ENCODE results near the gene CNTNAP4.
A peak's percentile ranks its signal among the peaks of the same experiment; 100 is the strongest.

Gene CNTNAP4

GRCh38 chr16:76500006-76500405 lies 222.8 kb downstream of the CNTNAP4 start:
- DNase-seq = no peak

- no peak for DNase-seq
Measured at GRCh38 chr16:76502063-76502462, 224.9 kb downstream of the CNTNAP4 start.

DNA sequence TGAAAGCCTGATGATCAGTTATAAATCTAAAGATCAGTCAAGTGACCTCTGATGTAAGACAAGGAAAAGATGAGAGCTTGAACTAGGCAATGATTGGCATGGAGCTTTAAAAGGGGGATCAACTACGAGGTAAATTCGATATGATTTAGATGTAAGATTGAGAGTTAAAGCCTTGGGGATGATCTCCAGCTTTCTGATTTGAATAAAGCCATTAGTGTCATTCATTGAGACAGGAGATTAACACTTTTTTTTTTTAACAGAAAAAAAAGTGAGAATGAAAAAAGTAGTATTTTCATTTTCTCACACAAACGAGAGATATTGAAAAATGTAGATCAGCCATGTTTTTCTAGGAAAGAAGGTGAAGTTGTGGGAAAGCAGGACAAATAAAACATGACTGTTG lies 225.4 kb downstream of the CNTNAP4 start:
- DNase-seq = no peak

DNA sequence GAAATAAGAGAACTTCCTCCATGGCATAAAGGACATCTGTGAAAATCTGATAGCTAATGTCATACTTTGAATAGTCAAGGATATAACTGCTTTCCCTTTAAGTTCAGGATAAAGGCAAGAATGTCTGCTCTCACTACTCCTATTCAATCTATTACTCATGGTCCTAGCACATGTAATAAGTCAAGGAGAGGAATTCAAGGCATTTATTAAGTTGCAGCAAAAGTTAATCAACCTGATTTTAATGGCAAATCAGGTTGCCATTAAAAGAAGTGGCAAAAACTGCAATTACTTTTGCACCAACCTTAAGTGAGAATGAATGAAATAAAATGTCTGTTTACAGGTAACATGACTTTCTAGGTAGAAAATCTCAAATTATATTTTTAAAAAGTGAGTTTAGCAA lies 225.9 kb downstream of the CNTNAP4 start:
- no peak for DNase-seq

- no peak for DNase-seq
Measured at GRCh38 chr16:76511203-76511602, 234.0 kb downstream of the CNTNAP4 start.

DNA sequence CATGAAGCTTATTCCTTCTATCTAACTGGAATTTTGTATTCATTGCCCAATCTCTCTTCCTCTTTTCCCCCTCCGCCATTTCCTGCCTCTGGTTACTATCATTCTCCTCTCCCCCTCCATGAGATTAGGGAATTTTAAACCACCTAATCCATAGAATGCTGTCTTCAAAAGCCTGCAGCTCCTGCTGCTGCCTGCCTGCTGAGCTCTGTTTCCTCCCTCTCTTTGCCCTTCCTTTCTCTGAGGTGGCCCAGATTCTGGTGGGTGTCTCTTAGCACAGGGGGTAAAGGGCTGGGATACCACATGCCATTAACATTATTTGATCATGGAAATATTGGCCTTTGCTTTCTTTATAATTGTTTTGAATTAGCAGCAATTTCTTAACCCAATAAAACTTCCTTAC lies 241.6 kb downstream of the CNTNAP4 start:
- no peak for DNase-seq

GRCh38 chr16:76524356-76524755 lies 247.2 kb downstream of the CNTNAP4 start:
- DNase-seq = no peak

DNA sequence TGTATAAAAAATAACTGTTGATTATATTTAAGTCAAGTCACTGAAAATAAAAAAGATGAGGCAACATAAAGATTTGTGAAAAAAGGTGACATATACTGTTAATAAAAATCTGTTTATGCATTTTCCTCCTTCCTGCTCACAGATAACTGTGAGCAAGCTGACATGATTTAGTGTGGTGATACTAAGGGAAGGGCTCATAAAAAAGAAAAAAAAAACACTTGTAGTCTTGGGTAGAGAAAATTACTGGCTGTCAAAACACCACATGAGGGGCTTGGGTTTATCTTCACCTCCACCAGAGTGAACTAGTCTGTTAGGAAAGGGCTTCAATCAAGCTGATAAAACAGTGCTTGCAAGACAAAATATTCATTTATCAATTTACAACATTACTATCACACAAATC lies 247.6 kb downstream of the CNTNAP4 start:
- no peak for DNase-seq

DNA sequence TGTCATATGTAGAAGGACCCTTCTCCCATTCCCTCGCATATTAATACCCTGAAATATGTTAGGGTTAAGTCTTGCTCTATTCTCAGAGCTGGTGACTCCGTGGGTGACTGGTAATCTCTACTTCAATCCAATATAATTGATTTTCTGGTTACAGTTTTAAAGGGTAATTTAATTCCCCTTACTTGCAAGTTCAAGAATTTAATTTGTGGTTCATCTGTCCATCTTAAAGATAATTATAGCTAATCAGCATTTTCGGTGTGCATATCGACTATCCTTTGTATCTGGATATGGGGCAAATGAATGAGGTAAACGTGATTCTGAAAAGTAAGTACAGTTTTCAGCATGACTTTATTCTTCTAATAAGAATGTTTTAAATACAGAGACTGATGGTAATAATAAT lies 250.0 kb downstream of the CNTNAP4 start:
- no peak for DNase-seq

- no peak for DNase-seq
Measured at GRCh38 chr16:76529120-76529519, 251.9 kb downstream of the CNTNAP4 start.

DNA sequence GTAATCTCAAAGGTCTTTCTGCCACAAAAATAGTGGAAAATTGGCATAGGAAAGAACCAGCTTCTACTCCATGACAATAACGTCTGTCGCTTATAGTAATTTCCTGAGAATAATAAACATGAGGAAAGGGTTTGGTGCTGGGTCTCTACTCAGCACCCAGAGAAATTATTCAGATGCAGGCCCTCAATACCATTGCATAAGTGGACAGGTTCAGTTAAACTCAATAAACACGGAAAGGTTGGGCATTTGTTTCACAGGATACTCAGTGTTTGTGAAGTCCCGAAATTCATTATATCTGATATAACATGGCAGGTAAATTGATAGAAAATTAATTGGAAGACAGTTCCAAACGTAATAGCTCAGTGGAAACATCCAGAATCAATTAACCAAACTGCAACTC lies 254.0 kb downstream of the CNTNAP4 start:
- DNase-seq = no peak

- DNase-seq = no peak
Measured at GRCh38 chr16:76532188-76532973, 255.2 kb downstream of the CNTNAP4 start.

GRCh38 chr16:76539609-76540008 lies 262.4 kb downstream of the CNTNAP4 start:
- no peak for DNase-seq

DNA sequence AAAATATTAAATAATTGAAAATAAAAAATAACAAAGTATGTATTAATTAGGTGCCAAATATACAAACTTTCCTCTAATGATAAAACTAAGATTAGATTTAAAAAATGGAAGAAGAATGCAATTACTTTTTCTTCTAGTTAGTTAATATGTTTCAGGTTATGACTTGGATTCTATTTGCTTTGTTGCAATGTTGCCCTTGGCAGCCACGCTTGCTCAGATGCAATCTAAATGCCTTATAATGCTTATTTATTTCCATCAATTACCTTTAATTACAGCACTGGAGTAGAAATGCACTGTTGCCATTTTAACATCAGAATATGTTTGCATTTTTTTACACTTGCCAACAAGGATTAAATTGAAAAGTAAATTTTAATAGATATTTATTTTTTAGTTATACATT lies 263.9 kb downstream of the CNTNAP4 start:
- no peak for DNase-seq

DNA sequence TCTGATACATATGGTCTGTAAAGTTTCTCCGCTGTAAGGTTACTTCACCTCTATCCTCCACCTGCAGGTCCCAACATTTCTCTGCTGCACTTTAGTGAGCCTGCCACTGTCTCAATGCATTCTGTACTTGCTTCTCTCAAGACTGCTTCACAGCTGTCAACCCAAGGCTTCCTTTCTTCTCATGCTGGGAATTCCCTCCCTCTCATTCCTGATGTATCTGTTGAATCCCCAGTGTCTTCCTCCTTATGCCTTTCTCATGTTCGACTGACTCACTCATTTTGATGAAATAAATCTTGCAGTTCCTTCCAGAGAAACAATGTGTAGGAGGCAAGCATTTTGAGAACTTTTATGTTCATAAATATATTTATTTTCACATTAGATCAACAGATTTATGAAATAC lies 288.3 kb downstream of the CNTNAP4 start:
- no peak for DNase-seq

DNA sequence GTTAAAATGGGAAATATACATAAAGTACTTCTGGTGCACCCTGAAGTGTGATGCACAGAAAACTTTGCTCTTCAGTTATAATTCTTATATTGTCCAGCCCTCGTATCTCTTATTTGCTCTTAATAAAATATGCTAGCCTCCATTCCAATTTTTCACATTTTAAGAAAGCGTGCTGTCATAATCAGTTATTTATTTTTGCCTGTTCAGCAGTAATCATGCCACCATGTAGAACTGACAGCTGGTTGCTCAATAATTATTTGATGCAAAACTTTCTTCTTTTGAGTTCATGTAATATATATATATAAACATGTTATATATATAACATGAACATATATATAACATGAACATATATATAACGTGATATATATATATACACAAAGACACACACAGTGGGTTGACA lies 294.6 kb downstream of the CNTNAP4 start:
- no peak for DNase-seq

- no peak for DNase-seq
Measured at GRCh38 chr16:76573281-76573680, 296.1 kb downstream of the CNTNAP4 start.

DNA sequence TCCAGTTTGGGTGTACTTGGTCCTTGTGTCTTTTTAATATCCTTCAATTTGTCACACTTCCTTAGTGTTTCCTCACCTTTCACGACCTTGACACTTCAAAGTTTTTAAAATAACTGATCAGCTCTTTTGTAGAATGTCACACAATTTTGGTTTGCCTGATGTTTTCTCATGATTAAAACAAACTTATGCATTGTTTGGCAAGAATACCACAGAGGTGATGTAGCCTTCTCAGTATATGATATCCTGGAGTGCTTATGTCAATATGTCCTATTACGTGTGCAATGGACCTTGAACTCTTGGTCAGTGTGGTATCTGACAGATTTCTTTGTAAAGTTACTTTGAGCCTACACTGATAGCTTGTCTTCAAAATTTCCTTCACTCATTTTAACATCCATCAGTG lies 297.4 kb downstream of the CNTNAP4 start:
- no peak for DNase-seq

DNA sequence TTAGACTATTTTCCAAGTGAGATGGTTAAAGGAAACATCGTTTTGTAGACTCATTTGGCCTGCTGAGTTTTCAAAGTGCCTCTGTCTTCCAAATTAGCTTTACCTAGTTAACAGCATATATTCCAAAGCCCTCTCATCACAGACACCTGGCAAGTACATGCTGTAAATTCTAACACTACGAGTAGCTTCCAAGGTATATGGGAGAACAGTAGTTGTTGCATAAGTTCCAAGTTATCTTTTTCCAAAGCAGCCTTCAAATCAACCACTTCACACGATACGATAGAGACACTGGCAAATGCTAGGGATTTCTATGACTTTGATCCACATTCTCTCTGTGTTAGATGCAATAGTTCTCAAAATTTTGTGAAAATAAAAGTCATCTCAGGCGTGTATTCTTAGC lies 299.3 kb downstream of the CNTNAP4 start:
- no peak for DNase-seq

GRCh38 chr16:76577003-76577402 lies 299.8 kb downstream of the CNTNAP4 start:
- DNase-seq = no peak

- DNase-seq = no peak
Measured at GRCh38 chr16:76579277-76579922, 302.2 kb downstream of the CNTNAP4 start.

DNA sequence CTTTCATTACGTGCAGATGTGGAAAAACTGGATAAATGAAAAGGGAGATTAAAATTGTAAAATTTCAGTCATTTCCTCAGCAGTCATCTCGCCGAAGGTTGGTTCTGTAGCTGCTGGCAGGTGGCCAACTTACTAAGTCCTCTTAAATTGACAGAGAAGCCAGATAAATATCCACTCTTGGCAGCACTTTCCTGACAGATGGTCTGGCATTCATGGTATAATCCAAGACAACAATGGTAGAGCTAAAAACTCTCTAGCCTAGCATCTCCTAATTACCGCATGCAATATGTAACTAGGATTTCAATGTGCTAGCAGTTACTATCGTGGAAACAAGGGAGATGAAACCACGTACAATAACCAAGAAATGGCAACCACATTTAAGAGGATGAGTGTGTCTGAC lies 306.3 kb downstream of the CNTNAP4 start:
- peak; percentile 3 for DNase-seq

DNA sequence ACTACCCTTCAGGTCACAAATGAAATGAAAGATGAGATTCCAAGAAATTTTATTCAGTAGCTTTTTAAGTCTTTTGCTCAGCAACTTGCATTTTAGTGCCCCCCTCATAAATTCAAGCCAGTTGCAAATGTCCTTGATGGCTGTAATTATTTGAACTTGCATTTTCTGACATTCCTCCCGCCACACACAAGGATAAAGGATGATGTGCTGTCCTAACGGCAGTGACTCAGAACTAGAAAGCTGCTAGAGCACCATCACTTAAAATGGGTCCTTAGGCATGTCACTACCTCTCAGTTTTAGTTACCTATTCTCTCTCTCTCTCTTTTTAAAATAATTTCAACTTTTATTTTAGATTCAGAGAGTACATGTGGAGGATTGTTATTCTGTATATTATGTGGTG lies 306.7 kb downstream of the CNTNAP4 start:
- no peak for DNase-seq

- DNase-seq = no peak
Measured at GRCh38 chr16:76598498-76598897, 321.3 kb downstream of the CNTNAP4 start.

GRCh38 chr16:76607317-76607716 lies 330.1 kb downstream of the CNTNAP4 start:
- no peak for DNase-seq

All from NCI-H1436 (cell line).